H9 (cell line): ENCODE results near the gene SCNN1B. TPM values are rescaled to one million over a fixed set of nuclear protein-coding genes. Genes with fewer than 3 reads are reported as not detected.

Source experiments
- DNase-seq: peaks from one replicate; pipeline ENCODE4 v3.0.0-alpha.2; 2017
- H2AFZ ChIP-seq: one replicate; pipeline ENCODE4 v1.6.1; 2013; ENCODE audit warnings: mild to moderate bottlenecking, low read length, control low read depth, moderate library complexity
- H2AK5ac ChIP-seq: 2 replicates; pipeline ENCODE4 v1.6.1; 2013; ENCODE audit warnings: low read length, control low read depth, mixed read lengths; ENCODE audit not compliant: insufficient read length
- H2BK120ac ChIP-seq: one replicate; pipeline ENCODE4 v1.6.1; 2013; ENCODE audit warnings: low read depth, mild to moderate bottlenecking, low read length, control low read depth, inconsistent platforms; ENCODE audit not compliant: poor library complexity, severe bottlenecking
- H2BK12ac ChIP-seq: 2 replicates; pipeline ENCODE4 v1.6.1; 2013; ENCODE audit warnings: low read length, control low read depth, mixed read lengths, low read depth; ENCODE audit not compliant: insufficient read length
- H2BK15ac ChIP-seq: 2 replicates; pipeline ENCODE4 v1.6.1; 2013; ENCODE audit warnings: low read depth, low read length, control low read depth
- H2BK20ac ChIP-seq: one replicate; pipeline ENCODE4 v1.6.1; 2013; ENCODE audit warnings: low read depth, mild to moderate bottlenecking, low read length, control low read depth, inconsistent platforms; ENCODE audit not compliant: poor library complexity, severe bottlenecking
- H2BK5ac ChIP-seq: 2 replicates; pipeline ENCODE4 v1.6.1; 2013; ENCODE audit warnings: low read length, control low read depth, mixed read lengths; ENCODE audit not compliant: insufficient read length
- H3K14ac ChIP-seq: 2 replicates; pipeline ENCODE4 v1.6.1; 2013; ENCODE audit warnings: low read length, control low read depth; ENCODE audit not compliant: insufficient read depth
- H3K18ac ChIP-seq: 2 replicates; pipeline ENCODE4 v1.6.1; 2013; ENCODE audit warnings: low read depth, mild to moderate bottlenecking, mixed read lengths, low read length, control low read depth; ENCODE audit not compliant: insufficient read length
- H3K23ac ChIP-seq: 2 replicates; pipeline ENCODE4 v1.6.1; 2013; ENCODE audit warnings: low read length, control low read depth, mixed read lengths, low read depth; ENCODE audit not compliant: insufficient read length
- H3K23me2 ChIP-seq: 2 replicates; pipeline ENCODE4 v1.6.1; 2013; ENCODE audit warnings: low read depth, mild to moderate bottlenecking, mixed read lengths, low read length, control low read depth; ENCODE audit not compliant: insufficient read length, poor library complexity, severe bottlenecking
- H3K27ac ChIP-seq: 2 replicates; pipeline ENCODE4 v1.5.1; 2013; ENCODE audit warnings: low read length, control low read depth, mixed read lengths, low read depth; ENCODE audit not compliant: insufficient read length
- H3K27me3 ChIP-seq: 2 replicates; pipeline ENCODE4 v1.6.1; 2013; ENCODE audit warnings: low read length, control low read depth, inconsistent platforms; ENCODE audit not compliant: insufficient read depth
- H3K4ac ChIP-seq: 2 replicates; pipeline ENCODE4 v1.6.1; 2013; ENCODE audit warnings: low read depth, mild to moderate bottlenecking, control low read depth, inconsistent platforms, low read length, moderate library complexity
- H3K4me1 ChIP-seq: 2 replicates; pipeline ENCODE4 v1.6.1; 2013; ENCODE audit warnings: low read length, control low read depth, inconsistent platforms; ENCODE audit not compliant: insufficient read depth
- H3K4me2 ChIP-seq: 2 replicates; pipeline ENCODE4 v1.6.1; 2013; ENCODE audit warnings: low read length, control low read depth, mixed read lengths; ENCODE audit not compliant: insufficient read length, insufficient read depth
- H3K56ac ChIP-seq: 2 replicates; pipeline ENCODE4 v1.6.1; 2013; ENCODE audit warnings: low read depth, mild to moderate bottlenecking, mixed read lengths, low read length, control low read depth; ENCODE audit not compliant: insufficient read length
- H3K79me1 ChIP-seq: 2 replicates; pipeline ENCODE4 v1.6.1; 2013; ENCODE audit warnings: low read depth, mild to moderate bottlenecking, moderate library complexity, low read length, control low read depth, inconsistent platforms; ENCODE audit not compliant: insufficient read depth, poor library complexity, severe bottlenecking
- H3K79me2 ChIP-seq: 2 replicates; pipeline ENCODE4 v1.6.1; 2013; ENCODE audit warnings: low read length, control low read depth, inconsistent platforms; ENCODE audit not compliant: insufficient read depth
- H3K9ac ChIP-seq: 2 replicates; pipeline ENCODE4 v1.6.1; 2013; ENCODE audit warnings: low read length, control low read depth, mixed read lengths; ENCODE audit not compliant: insufficient read length; ENCODE audit errors: extremely low read depth
- H3K9me3 ChIP-seq: one replicate; pipeline ENCODE4 v1.6.1; 2013; ENCODE audit warnings: low read depth, low read length, inconsistent platforms; ENCODE audit not compliant: control insufficient read depth
- H3T11ph ChIP-seq: one replicate; pipeline ENCODE4 v1.6.1; 2013; ENCODE audit warnings: mild to moderate bottlenecking, low read length, control low read depth, inconsistent platforms
- H4K20me1 ChIP-seq: one replicate; pipeline ENCODE4 v1.6.1; 2013; ENCODE audit not compliant: control insufficient read depth, insufficient read length, insufficient read depth
- H4K5ac ChIP-seq: 2 replicates; pipeline ENCODE4 v1.6.1; 2013; ENCODE audit warnings: low read depth, mild to moderate bottlenecking, mixed read lengths, low read length, control low read depth; ENCODE audit not compliant: insufficient read length
- H4K8ac ChIP-seq: replicated peaks from 2 replicates; pipeline ENCODE4 v1.6.1; 2013; ENCODE audit warnings: low read length, control low read depth, mixed read lengths, low read depth; ENCODE audit not compliant: insufficient read length
- H4K91ac ChIP-seq: 2 replicates; pipeline ENCODE4 v1.6.1; 2013; ENCODE audit warnings: low read depth, mild to moderate bottlenecking, moderate library complexity, mixed read lengths, low read length, control low read depth; ENCODE audit not compliant: insufficient read length
- H3K27ac Mint-ChIP-seq, 3 experiments: 2 replicates in 2 of 3; 3 replicates in 1 of 3; pipeline ENCODE4 v1.8.0; 2020 to 2021; ENCODE audit warnings: mixed read lengths in 3 of 3, mild to moderate bottlenecking in 1 of 3, moderate library complexity in 1 of 3
- H3K27me3 Mint-ChIP-seq: 2 replicates; pipeline ENCODE4 v1.8.0; 2021; ENCODE audit warnings: low read depth, mild to moderate bottlenecking, moderate library complexity, mixed read lengths
- H3K36me3 Mint-ChIP-seq, 3 experiments: 2 replicates in 2 of 3; 3 replicates in 1 of 3; pipeline ENCODE4 v1.8.0; 2020 to 2021; ENCODE audit warnings: low read depth in 3 of 3, mixed read lengths in 3 of 3; ENCODE audit not compliant: insufficient read depth in 1 of 3
- H3K4me1 Mint-ChIP-seq, 2 experiments: 2 replicates each; pipeline ENCODE4 v1.8.0; 2020; ENCODE audit warnings: mixed read lengths in 2 of 2
- H3K4me3 Mint-ChIP-seq, 2 experiments: 2 replicates in 1 of 2; 3 replicates in 1 of 2; pipeline ENCODE4 v1.8.0; 2020 to 2021; ENCODE audit warnings: mild to moderate bottlenecking in 2 of 2, mixed read lengths in 2 of 2, moderate library complexity in 1 of 2
- H3K9me3 Mint-ChIP-seq, 2 experiments: 2 replicates in 1 of 2; 3 replicates in 1 of 2; pipeline ENCODE4 v1.8.0; 2020; ENCODE audit warnings: mild to moderate bottlenecking in 2 of 2, mixed read lengths in 2 of 2, moderate library complexity in 1 of 2
- CTCF ChIP-seq: fragments of 200-600 bp; sonication (generic); conservative IDR thresholded peaks from 3 replicates; pipeline ENCODE4 v1.8.0; 2021; ENCODE audit warnings: antibody characterized with exemption, mild to moderate bottlenecking
- WGBS: extraction: QIAGEN DNeasy Blood & Tissue Kit; methylation state at CpG from one replicate; pipeline ENCODE4 v1.1.7; 2013; ENCODE audit warnings: missing lambda C conversion rate, low lambda C conversion rate, mixed read lengths; ENCODE audit not compliant: insufficient read length; ENCODE audit errors: extremely low coverage; 5-methylcytosine and 5-hydroxymethylcytosine counted together
- total RNA-seq: library from RNA; stranded (reverse); gene quantifications from 2 replicates; pipeline ENCODE4 v1.2.1, GENCODE V29; 2021

Gene SCNN1B
- total RNA-seq, 1 experiment from 2014 or later = 0.11 TPM

GRCh38 chr16:23306199-23307100 lies 4.3 kb downstream of the SCNN1B start:
- Mint-ChIP-seq H3K4me3 (no peak overlapping the region), H3K4me1 (peaks cover 10% of the 10 kb centered on the region in 2 experiments), H3K27ac (no peak overlapping the region), H3K36me3 (no peaks in the 10 kb centered on the region), H3K27me3 (peaks cover 45% of the 10 kb centered on the region), H3K9me3 (no peaks in the 10 kb centered on the region)
- no CpG with 5 or more reads among the region's 7 CpGs for WGBS
- H2AK5ac ChIP-seq = no peak overlapping the region
- no peak overlapping the region for H4K5ac ChIP-seq
- no peak overlapping the region for H2BK120ac ChIP-seq
- no peak overlapping the region for H3K56ac ChIP-seq
- H3K9ac ChIP-seq = no peak overlapping the region
- H2BK12ac ChIP-seq = no peak overlapping the region
- H4K91ac ChIP-seq = no peak overlapping the region
- no peaks in the 10 kb centered on the region for H3K79me1 ChIP-seq
- no peak overlapping the region for H2BK5ac ChIP-seq
- no peak overlapping the region for H3K18ac ChIP-seq
- no peaks in the 10 kb centered on the region for H4K20me1 ChIP-seq
- no peak for DNase-seq
- no peak overlapping the region for H3K14ac ChIP-seq
- no peak overlapping the region for H3K4me2 ChIP-seq
- peaks cover 5% of the 10 kb centered on the region for H3K23me2 ChIP-seq
- no peak overlapping the region for H3T11ph ChIP-seq
- H2AFZ ChIP-seq = no peak overlapping the region
- no peak overlapping the region for H3K27ac ChIP-seq
- no peak overlapping the region for H4K8ac ChIP-seq
- H3K9me3 ChIP-seq = no peaks in the 10 kb centered on the region
- H3K27me3 ChIP-seq = peaks cover 17% of the 10 kb centered on the region; the same call in 1 of the 2 replicates
- H3K4me1 ChIP-seq = no peaks in the 10 kb centered on the region
- H3K4ac ChIP-seq = no peak overlapping the region
- no peak overlapping the region for H2BK20ac ChIP-seq
- H3K79me2 ChIP-seq = no peaks in the 10 kb centered on the region
- H2BK15ac ChIP-seq = no peak overlapping the region
- no peak overlapping the region for H3K23ac ChIP-seq
- no peak for TF ChIP-seq CTCF
